ENCODE data around the gene SPRN.

SPRN gene

DNA sequence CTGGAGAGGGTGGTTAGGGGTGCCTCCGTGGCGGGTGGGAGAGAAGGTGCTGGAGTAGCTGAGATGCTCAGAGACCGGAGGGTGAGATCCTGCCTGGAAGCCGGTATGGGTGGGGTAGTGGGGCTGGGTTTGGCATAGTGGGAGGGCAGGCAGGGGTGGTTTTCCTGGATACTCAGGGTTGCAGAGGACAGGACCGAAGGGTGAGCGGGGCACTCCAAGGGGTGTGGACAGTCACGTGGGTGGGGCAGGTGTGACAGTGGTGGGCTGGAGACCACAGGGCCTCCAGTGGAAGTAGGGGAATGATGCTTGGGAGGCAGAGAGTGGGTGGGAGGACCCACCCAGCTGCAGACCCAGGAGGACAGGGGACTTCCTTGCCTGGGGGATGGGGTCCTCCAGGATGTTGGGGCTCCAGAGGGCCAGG is 31.2 kb upstream of the SPRN start:
- TF ChIP-seq FOXP2 (optimal IDR thresholded peaks at IDR 0.05; ENCODE audit: borderline replicate concordance, extremely low read depth, extremely low read length, insufficient read depth) (no peak), TAF1 (IDR thresholded peaks at IDR 0.05; ENCODE audit: borderline replicate concordance, insufficient read depth, low read length) (no peak), POLR2AphosphoS5 (IDR thresholded peaks at IDR 0.05; ENCODE audit: low read depth, low read length) (no peak), SIN3A (IDR thresholded peaks at IDR 0.05; ENCODE audit: borderline replicate concordance, insufficient read depth, low read length) (no peak)
- TF ChIP-seq, protein P1, sequence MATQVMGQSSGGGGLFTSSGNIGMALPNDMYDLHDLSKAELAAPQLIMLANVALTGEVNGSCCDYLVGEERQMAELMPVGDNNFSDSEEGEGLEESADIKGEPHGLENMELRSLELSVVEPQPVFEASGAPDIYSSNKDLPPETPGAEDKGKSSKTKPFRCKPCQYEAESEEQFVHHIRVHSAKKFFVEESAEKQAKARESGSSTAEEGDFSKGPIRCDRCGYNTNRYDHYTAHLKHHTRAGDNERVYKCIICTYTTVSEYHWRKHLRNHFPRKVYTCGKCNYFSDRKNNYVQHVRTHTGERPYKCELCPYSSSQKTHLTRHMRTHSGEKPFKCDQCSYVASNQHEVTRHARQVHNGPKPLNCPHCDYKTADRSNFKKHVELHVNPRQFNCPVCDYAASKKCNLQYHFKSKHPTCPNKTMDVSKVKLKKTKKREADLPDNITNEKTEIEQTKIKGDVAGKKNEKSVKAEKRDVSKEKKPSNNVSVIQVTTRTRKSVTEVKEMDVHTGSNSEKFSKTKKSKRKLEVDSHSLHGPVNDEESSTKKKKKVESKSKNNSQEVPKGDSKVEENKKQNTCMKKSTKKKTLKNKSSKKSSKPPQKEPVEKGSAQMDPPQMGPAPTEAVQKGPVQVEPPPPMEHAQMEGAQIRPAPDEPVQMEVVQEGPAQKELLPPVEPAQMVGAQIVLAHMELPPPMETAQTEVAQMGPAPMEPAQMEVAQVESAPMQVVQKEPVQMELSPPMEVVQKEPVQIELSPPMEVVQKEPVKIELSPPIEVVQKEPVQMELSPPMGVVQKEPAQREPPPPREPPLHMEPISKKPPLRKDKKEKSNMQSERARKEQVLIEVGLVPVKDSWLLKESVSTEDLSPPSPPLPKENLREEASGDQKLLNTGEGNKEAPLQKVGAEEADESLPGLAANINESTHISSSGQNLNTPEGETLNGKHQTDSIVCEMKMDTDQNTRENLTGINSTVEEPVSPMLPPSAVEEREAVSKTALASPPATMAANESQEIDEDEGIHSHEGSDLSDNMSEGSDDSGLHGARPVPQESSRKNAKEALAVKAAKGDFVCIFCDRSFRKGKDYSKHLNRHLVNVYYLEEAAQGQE (IDR thresholded peaks at IDR 0.05; ENCODE audit: insufficient read depth in 1 of 2, low read depth in 2 of 2, low read length in 2 of 2): no peak

DNA sequence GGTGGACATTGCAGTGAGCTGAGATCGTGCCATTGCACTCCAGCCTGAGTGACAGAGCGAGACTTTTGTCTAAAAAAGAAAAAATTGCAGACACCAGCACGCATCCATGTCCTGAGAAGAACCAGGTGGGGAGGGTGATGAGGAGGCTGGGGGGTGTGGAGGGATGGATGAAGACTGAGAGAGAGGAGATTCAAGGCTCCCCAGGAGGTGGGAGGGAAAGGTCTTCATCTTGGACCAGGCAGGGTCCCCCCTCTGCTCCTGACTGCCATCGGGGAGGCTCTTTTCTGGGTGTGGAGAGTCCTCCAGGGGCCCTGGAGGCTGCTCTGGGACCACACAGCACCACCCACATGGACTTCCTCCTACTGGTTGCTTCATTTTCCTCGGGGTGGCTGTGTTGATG is 30.8 kb upstream of the SPRN start:
- no peak for TF ChIP-seq TAF1 (IDR thresholded peaks at IDR 0.05; ENCODE audit: borderline replicate concordance, insufficient read depth, low read length)
- no peak for TF ChIP-seq POLR2AphosphoS5 (IDR thresholded peaks at IDR 0.05; ENCODE audit: low read depth, low read length)
- TF ChIP-seq, protein P1 (IDR thresholded peaks at IDR 0.05; ENCODE audit: insufficient read depth in 1 of 2, low read depth in 2 of 2, low read length in 2 of 2): no peak
- TF ChIP-seq SIN3A (IDR thresholded peaks at IDR 0.05; ENCODE audit: borderline replicate concordance, insufficient read depth, low read length): no peak
- no peak for TF ChIP-seq FOXP2 (optimal IDR thresholded peaks at IDR 0.05; ENCODE audit: borderline replicate concordance, extremely low read depth, extremely low read length, insufficient read depth)

DNA sequence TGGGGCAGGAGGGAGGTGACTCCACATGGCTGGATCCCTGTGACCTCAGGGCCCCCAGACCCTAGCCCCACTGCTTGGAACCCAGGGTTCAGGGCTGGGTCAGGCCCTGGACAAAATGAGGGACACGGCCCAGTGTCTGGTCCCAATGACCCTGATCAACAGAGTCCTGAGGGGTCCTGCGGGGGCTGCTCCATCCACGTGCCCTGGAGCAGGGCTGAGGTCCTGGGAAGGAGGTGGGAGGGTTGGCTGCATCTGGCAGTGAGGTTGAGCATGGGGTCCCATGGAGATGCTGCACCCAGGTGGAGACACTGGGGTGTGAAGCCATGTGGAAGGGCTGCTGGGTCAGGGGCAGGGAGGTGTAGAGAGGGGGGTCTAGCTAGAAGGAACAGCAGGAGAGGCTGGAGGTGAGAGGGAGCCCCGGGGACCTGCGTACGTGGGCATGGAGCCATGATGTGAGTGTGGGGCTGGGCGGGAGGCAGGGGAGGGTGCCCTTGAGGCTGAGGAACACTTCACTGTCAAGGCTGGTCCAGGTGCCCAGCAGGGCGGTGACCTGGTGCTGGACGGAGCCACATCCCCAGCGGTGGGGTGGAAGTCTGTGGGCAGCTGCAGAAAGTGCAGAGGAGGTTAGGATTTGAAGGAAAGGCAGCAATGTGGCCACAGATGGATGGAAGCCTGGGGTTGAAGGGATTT is 29.9 kb upstream of the SPRN start:
- TF ChIP-seq TAF1 (IDR thresholded peaks at IDR 0.05; ENCODE audit: borderline replicate concordance, insufficient read depth, low read length): no peak

DNA sequence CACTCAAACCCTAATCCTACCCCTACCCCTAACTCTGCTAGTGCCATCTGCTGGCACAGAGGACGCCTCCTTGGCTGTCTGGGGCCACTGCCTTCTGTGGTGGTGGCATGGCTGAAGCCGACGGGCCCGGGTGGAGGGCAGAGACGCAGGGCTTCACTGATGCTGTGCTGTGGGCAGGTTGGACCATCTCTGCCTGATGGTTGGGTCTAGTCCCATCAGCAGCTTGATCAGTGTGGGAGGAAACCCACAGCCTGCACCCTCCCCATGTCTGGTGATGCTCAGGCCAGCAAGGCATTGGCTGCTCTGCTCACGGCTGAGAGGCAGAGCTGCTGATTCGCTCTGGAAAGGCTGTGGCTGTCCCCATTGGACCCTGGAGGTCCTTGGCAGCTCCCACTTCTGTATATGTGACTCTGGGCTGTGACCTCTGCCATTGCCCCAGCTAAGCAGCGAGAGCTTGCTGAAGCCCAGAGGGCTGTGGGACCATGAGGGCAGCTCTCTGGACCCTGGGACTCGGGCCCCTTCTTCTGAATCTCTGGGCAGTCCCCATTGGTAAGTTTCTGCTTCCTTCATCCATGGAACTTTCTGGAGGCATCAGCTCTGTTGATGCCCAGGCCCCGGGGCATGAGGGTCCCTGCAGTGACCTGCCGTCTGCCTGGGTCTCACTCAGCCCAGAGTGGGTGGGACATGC is 29.2 kb upstream of the SPRN start, which contains the start of gene SCART1:
Gene SCART1 (plus strand): TSS at position 430 of the 688 bp plus-strand sequence. CDS start 53 bp downstream, at position 483.
- no peak for TF ChIP-seq SIN3A (IDR thresholded peaks at IDR 0.05; ENCODE audit: borderline replicate concordance, insufficient read depth, low read length)
- TF ChIP-seq POLR2AphosphoS5 (IDR thresholded peaks at IDR 0.05; ENCODE audit: low read depth, low read length): no peak
- TF ChIP-seq FOXP2 (optimal IDR thresholded peaks at IDR 0.05; ENCODE audit: borderline replicate concordance, extremely low read depth, extremely low read length, insufficient read depth): no peak
- TF ChIP-seq TAF1 (IDR thresholded peaks at IDR 0.05; ENCODE audit: borderline replicate concordance, insufficient read depth, low read length): no peak
- TF ChIP-seq, protein P1 (IDR thresholded peaks at IDR 0.05; ENCODE audit: insufficient read depth in 1 of 2, low read depth in 2 of 2, low read length in 2 of 2): no peak

DNA sequence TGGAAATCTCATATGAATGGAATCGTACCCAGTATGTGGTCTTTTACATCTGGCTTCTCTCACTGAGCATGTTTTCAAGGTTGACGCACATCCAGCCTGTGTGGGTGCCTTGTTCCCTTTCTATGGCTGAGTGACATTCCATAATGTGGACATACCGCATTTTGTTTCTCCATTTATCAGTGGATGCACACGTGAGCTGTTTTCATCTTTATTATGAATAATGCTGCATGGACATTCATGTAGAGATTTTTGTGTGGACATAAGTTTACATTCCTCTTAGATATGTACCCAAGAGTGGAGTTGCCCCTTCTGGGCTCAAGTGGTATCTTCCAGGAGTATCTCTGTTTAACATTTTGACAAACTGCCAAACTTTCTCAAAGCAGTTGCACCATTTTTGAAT is 28.0 kb upstream of the SPRN start:
- TF ChIP-seq, protein P1 (IDR thresholded peaks at IDR 0.05; ENCODE audit: insufficient read depth in 1 of 2, low read depth in 2 of 2, low read length in 2 of 2): no peak
- no peak for TF ChIP-seq SIN3A (IDR thresholded peaks at IDR 0.05; ENCODE audit: borderline replicate concordance, insufficient read depth, low read length)
- TF ChIP-seq POLR2AphosphoS5 (IDR thresholded peaks at IDR 0.05; ENCODE audit: low read depth, low read length): no peak
- TF ChIP-seq FOXP2 (optimal IDR thresholded peaks at IDR 0.05; ENCODE audit: borderline replicate concordance, extremely low read depth, extremely low read length, insufficient read depth): no peak
- no peak for TF ChIP-seq TAF1 (IDR thresholded peaks at IDR 0.05; ENCODE audit: borderline replicate concordance, insufficient read depth, low read length)
